Calu3 (cell line): ENCODE measurements around the gene ADRB1. TPM values are rescaled to one million over a fixed set of nuclear protein-coding genes. Genes with fewer than 3 reads are reported as not detected.

Experiments used
- BruUV-seq: library from RNA; stranded (reverse); fragments of 400-500 nt; replicated peaks from 2 replicates; lab custom pipeline; 2021; lab: Mats Ljungman, UMichigan
- CTCF ChIA-PET: fragments of 300-600 bp; sonication (Branson Sonifier 250); formaldehyde crosslinking; loops from one replicate; lab custom pipeline; 2022; ENCODE audit warnings: antibody characterized with exemption; lab: Charles Lee
- DNase-seq: peaks from one replicate; pipeline ENCODE4 v3.0.0; 2022
- H3K27ac Mint-ChIP-seq: one replicate; pipeline ENCODE4 v1.8.0; 2022; ENCODE audit warnings: mixed read lengths; ENCODE audit not compliant: unreplicated experiment
- H3K27me3 Mint-ChIP-seq: one replicate; pipeline ENCODE4 v1.8.0; 2022; ENCODE audit warnings: mixed read lengths; ENCODE audit not compliant: unreplicated experiment
- H3K36me3 Mint-ChIP-seq: one replicate; pipeline ENCODE4 v1.8.0; 2022; ENCODE audit warnings: mild to moderate bottlenecking, moderate library complexity, mixed read lengths; ENCODE audit not compliant: insufficient read depth, unreplicated experiment
- H3K4me1 Mint-ChIP-seq: one replicate; pipeline ENCODE4 v1.8.0; 2022; ENCODE audit warnings: mild to moderate bottlenecking, low read depth, mixed read lengths; ENCODE audit not compliant: unreplicated experiment
- H3K4me3 Mint-ChIP-seq: one replicate; pipeline ENCODE4 v1.8.0; 2022; ENCODE audit warnings: mild to moderate bottlenecking, low read depth, moderate library complexity, mixed read lengths; ENCODE audit not compliant: unreplicated experiment
- H3K9me3 Mint-ChIP-seq: one replicate; pipeline ENCODE4 v1.8.0; 2022; ENCODE audit warnings: low read depth, mixed read lengths; ENCODE audit not compliant: unreplicated experiment
- intact Hi-C: fragments of 100-400 bp; cut with micrococcal nuclease; formaldehyde crosslinking; loops from one replicate; pipeline ENCODE4 v1.10.0; 2022; ENCODE audit not compliant: unreplicated experiment
- total RNA-seq: library from RNA; stranded (reverse); gene quantifications from 2 replicates; pipeline ENCODE4 v1.2.3, GENCODE V29; 2022
- TF ChIP-seq, protein P1 (sequence below): fragments of 200-600 bp; IDR thresholded peaks from one replicate; pipeline ENCODE4 v1.8.0; 2022; ENCODE audit warnings: antibody characterized with exemption; ENCODE audit not compliant: unreplicated experiment

The ADRB1 gene
- total RNA-seq, 1 experiment from 2014 or later: 0.47 TPM

DNA sequence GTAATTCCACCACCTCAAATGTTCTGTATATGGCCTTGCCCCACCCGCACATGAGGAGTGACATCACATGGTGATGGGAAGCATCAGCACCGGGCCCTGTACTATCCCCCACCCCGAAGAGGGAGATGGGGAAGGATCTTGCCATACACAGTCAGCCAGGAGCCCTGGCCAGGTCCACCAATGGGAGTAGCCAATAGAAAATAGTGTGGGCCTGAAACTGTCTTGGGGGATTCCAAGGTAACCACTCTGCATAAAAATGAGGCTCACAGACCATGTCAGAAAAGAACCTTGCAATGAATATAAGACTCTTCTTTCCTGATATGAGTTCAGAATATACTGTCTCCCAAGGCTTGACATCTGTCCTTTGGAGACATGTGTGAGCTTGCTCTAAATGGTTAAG is 51.1 kb downstream of the ADRB1 start:
- TF ChIP-seq, protein P1, sequence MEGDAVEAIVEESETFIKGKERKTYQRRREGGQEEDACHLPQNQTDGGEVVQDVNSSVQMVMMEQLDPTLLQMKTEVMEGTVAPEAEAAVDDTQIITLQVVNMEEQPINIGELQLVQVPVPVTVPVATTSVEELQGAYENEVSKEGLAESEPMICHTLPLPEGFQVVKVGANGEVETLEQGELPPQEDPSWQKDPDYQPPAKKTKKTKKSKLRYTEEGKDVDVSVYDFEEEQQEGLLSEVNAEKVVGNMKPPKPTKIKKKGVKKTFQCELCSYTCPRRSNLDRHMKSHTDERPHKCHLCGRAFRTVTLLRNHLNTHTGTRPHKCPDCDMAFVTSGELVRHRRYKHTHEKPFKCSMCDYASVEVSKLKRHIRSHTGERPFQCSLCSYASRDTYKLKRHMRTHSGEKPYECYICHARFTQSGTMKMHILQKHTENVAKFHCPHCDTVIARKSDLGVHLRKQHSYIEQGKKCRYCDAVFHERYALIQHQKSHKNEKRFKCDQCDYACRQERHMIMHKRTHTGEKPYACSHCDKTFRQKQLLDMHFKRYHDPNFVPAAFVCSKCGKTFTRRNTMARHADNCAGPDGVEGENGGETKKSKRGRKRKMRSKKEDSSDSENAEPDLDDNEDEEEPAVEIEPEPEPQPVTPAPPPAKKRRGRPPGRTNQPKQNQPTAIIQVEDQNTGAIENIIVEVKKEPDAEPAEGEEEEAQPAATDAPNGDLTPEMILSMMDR: no peak
- no peak overlapping the region for H3K27ac Mint-ChIP-seq
- H3K9me3 Mint-ChIP-seq: no peaks in the 10 kb centered on the region
- H3K36me3 Mint-ChIP-seq: peaks cover 3% of the 10 kb centered on the region
- H3K27me3 Mint-ChIP-seq: peaks cover 38% of the 10 kb centered on the region
- no TSS peak for BruUV-seq
- CTCF ChIA-PET: no interaction called here
- intact Hi-C loops: no loop called here
- no peak overlapping the region for H3K4me3 Mint-ChIP-seq
- H3K4me1 Mint-ChIP-seq: peaks cover under 1% of the 10 kb centered on the region
- no peak for DNase-seq

DNA sequence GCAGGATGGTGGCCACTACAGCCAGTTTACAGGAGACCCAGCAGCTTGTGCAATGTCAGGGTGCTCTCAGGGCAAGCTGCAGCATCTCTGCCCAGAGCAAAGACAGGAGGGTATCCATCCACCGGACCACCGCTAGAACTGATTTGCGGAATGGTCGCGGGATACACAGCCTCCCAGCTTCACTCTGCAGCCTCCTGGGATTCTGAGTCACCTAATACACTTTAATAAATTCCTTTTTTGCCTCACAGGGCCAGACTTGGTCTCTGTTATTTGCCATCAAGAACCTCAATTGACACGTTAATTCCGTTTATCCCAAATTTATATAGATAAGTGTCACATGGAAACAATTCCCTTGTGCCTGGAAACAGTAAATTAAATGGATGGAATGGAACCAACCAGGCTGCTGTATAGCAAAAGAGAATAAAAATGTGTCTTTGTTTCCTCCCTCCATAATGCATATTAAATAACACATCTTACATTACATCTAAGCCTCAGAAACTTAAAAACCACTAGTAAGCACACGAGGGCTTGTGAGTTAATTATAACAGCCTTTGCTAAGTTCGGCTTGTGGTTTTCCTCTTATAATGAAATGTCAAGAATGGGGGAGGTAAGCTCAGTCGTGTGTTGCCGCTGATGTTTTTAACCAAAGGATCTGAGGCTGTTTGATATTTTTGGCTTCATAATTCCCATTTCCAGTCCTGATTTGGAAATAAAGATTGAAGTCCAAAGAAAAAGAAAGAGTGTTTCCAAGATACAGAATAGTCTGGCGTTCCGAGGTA is 52.1 kb downstream of the ADRB1 start:
- Mint-ChIP-seq H3K27ac (no peak overlapping the region), H3K36me3 (peaks cover 12% of the 10 kb centered on the region), H3K27me3 (peaks cover 48% of the 10 kb centered on the region), H3K4me3 (no peak overlapping the region), H3K9me3 (no peaks in the 10 kb centered on the region), H3K4me1 (peaks cover 10% of the 10 kb centered on the region)
- intact Hi-C loops: no loop called here
- BruUV-seq: no TSS peak
- CTCF ChIA-PET: no interaction called here
- TF ChIP-seq, protein P1: no peak
- no peak for DNase-seq

Other genes with a start within 250 kb of the ADRB1 start
- 7.4 and 7.9 TPM in 2 replicates for gene DCLRE1A, start 189.8 kb upstream of the ADRB1 start, total RNA-seq
- gene NHLRC2, start 189.2 kb upstream of the ADRB1 start, total RNA-seq: 18.7 and 20.2 TPM in 2 replicates
- gene CCDC186, start 130.3 kb downstream of the ADRB1 start, total RNA-seq: 12.8 and 14.9 TPM in 2 replicates
- not detected in 2 replicates for gene TDRD1, start 135.5 kb downstream of the ADRB1 start, total RNA-seq
- 4.2 and 5.8 TPM in 2 replicates for gene VWA2, start 195.4 kb downstream of the ADRB1 start, total RNA-seq